Hepatocyte (in vitro differentiated cells): ENCODE data around the gene DLGAP4. TPM values are rescaled to one million over a fixed set of nuclear protein-coding genes. Genes with fewer than 3 reads are reported as not detected.

ENCODE experiments used
- DNase-seq: peaks from one replicate; pipeline ENCODE4 v3.0.0-alpha.2; 2016; ENCODE audit warnings: low spot score
- H2AFZ ChIP-seq: fragments of 200-600 bp; sonication (generic); 2 replicates; pipeline ENCODE4 v1.6.0; 2016; ENCODE audit warnings: antibody characterized with exemption, mild to moderate bottlenecking
- H3K27ac ChIP-seq: fragments of 200-600 bp; sonication (generic); 2 replicates; pipeline ENCODE4 v1.5.1; 2016; ENCODE audit warnings: mild to moderate bottlenecking
- H3K27me3 ChIP-seq: fragments of 200-600 bp; sonication (generic); 2 replicates; pipeline ENCODE4 v1.6.1; 2016
- H3K36me3 ChIP-seq: fragments of 200-600 bp; sonication (generic); replicated peaks from 2 replicates; pipeline ENCODE4 v1.5.1; 2016; ENCODE audit warnings: low read depth; ENCODE audit not compliant: insufficient read depth
- H3K4me1 ChIP-seq: fragments of 200-600 bp; sonication (generic); 2 replicates; pipeline ENCODE4 v1.5.1; 2016; ENCODE audit warnings: mild to moderate bottlenecking, moderate library complexity; ENCODE audit not compliant: insufficient read depth
- H3K4me2 ChIP-seq: fragments of 200-600 bp; sonication (generic); 2 replicates; pipeline ENCODE4 v1.6.0; 2016
- H3K4me3 ChIP-seq: fragments of 200-600 bp; sonication (generic); 2 replicates; pipeline ENCODE4 v1.5.1; 2016; ENCODE audit warnings: mild to moderate bottlenecking
- H3K79me2 ChIP-seq: fragments of 200-600 bp; sonication (generic); 2 replicates; pipeline ENCODE4 v1.6.0; 2017; ENCODE audit warnings: mild to moderate bottlenecking
- H3K9me2 ChIP-seq: fragments of 200-600 bp; sonication (generic); replicated peaks from 2 replicates; pipeline ENCODE4 v1.6.0; 2017; ENCODE audit warnings: mild to moderate bottlenecking; ENCODE audit not compliant: insufficient read depth
- H3K9me3 ChIP-seq: fragments of 200-600 bp; sonication (generic); 2 replicates; pipeline ENCODE4 v1.5.1; 2016; ENCODE audit warnings: low read depth, mild to moderate bottlenecking
- H4K20me1 ChIP-seq: fragments of 200-600 bp; sonication (generic); 2 replicates; pipeline ENCODE4 v1.6.0; 2016; ENCODE audit warnings: mild to moderate bottlenecking; ENCODE audit not compliant: insufficient read depth, poor library complexity, severe bottlenecking
- CTCF ChIP-seq: fragments of 200-600 bp; sonication (generic); IDR thresholded peaks from 2 replicates; pipeline ENCODE4 v1.5.1; 2016; ENCODE audit warnings: antibody characterized with exemption, mild to moderate bottlenecking; ENCODE audit not compliant: poor library complexity
- EZH2 ChIP-seq: fragments of 200-600 bp; sonication (generic); IDR thresholded peaks from 2 replicates; pipeline ENCODE4 v1.6.1; 2016; ENCODE audit warnings: antibody characterized with exemption, mild to moderate bottlenecking, borderline replicate concordance
- EZH2phosphoT487 ChIP-seq: fragments of 200-600 bp; sonication (generic); IDR thresholded peaks from one replicate; pipeline ENCODE4 v1.6.1; 2018; ENCODE audit warnings: antibody characterized with exemption, mild to moderate bottlenecking, low read depth, moderate library complexity; ENCODE audit not compliant: unreplicated experiment, severe bottlenecking
- WGBS: methylation state at CpG from one replicate; pipeline ENCODE4 v1.1.6; 2016; ENCODE audit warnings: low lambda C conversion rate; ENCODE audit errors: missing lambda C conversion rate; 5-methylcytosine and 5-hydroxymethylcytosine counted together
- polyA plus RNA-seq: library from polyadenylated mRNA; unstranded; fragments of >200 nt; fragmentation: Nextera tagmentation; extraction: Ambion mirVana; gene quantifications from 2 replicates; pipeline ENCODE4 v1.2.1, GENCODE V29; 2016
- total RNA-seq: library from RNA; depleted of rRNA; stranded (reverse); fragments of >200 nt; gene quantifications from 2 replicates; pipeline ENCODE4 v1.2.3, GENCODE V29; 2014

Gene DLGAP4
- total and polyA plus RNA-seq, 2 experiments from 2014 or later: 16.5 to 39.4 TPM

- Histone ChIP-seq H3K27me3 (no peaks in the 10 kb centered on the region), H3K9me2 (no peaks in the 10 kb centered on the region), H3K4me3 (no peak overlapping the region), H4K20me1 (no peaks in the 10 kb centered on the region), H2AFZ (no peak overlapping the region), H3K36me3 (no peaks in the 10 kb centered on the region), H3K79me2 (no peaks in the 10 kb centered on the region), H3K4me2 (no peak overlapping the region), H3K9me3 (no peaks in the 10 kb centered on the region), H3K4me1 (no peaks in the 10 kb centered on the region), H3K27ac (no peak overlapping the region)
- no peak for TF ChIP-seq EZH2phosphoT487
- TF ChIP-seq EZH2: no peak
- no peak for TF ChIP-seq CTCF
- 96% methylated on average over 3 of the region's 3 CpGs for WGBS
- no peak for DNase-seq
These were observed 40.1 kb downstream of the DLGAP4 start for GRCh38 chr20:36346256-36346655.

- H3K4me1 ChIP-seq: no peaks in the 10 kb centered on the region
These were observed 43.4 kb downstream of the DLGAP4 start for GRCh38 chr20:36349384-36350170.

GRCh38 chr20:36350439-36350838, 44.3 kb downstream of the DLGAP4 start:
- Histone ChIP-seq H3K27ac (no peak overlapping the region), H3K79me2 (no peaks in the 10 kb centered on the region), H2AFZ (no peak overlapping the region), H3K9me2 (no peaks in the 10 kb centered on the region), H4K20me1 (no peaks in the 10 kb centered on the region), H3K27me3 (no peaks in the 10 kb centered on the region), H3K4me2 (no peak overlapping the region), H3K36me3 (no peaks in the 10 kb centered on the region), H3K4me3 (no peak overlapping the region), H3K9me3 (no peaks in the 10 kb centered on the region), H3K4me1 (no peaks in the 10 kb centered on the region)
- 100% methylated on average over 1 of the region's 1 CpG for WGBS
- TF ChIP-seq EZH2phosphoT487 (no peak), CTCF (no peak), EZH2 (no peak)
- DNase-seq: no peak

More at GRCh38 chr20:36349384-36350170, 43.4 kb downstream of the DLGAP4 start:
- no peak overlapping the region for H3K27ac ChIP-seq
- H3K9me3 ChIP-seq: no peaks in the 10 kb centered on the region
- no peak overlapping the region for H3K4me3 ChIP-seq
- 85% methylated on average over 16 of the region's 16 CpGs for WGBS
- H4K20me1 ChIP-seq: no peaks in the 10 kb centered on the region
- no peaks in the 10 kb centered on the region for H3K79me2 ChIP-seq
- no peaks in the 10 kb centered on the region for H3K9me2 ChIP-seq
- TF ChIP-seq EZH2phosphoT487 (no peak), CTCF (no peak), EZH2 (no peak)
- no peak overlapping the region for H3K4me2 ChIP-seq
- H3K36me3 ChIP-seq: no peaks in the 10 kb centered on the region
- H2AFZ ChIP-seq: no peak overlapping the region
- H3K27me3 ChIP-seq: no peaks in the 10 kb centered on the region
- DNase-seq: no peak
